Stimulated activated naive B cell treated with anti-CD40 and anti-IgM and Interleukin-4, amounts not matched to agents 10 μg/mL and 1 μg/mL and 100 μg/mL, for 72 hours (primary cell): ENCODE measurements around the gene CLDN2.

Source experiments
- ATAC-seq, 2 donors: fragments of 150-1000 bp; cut with Tn5 transposase; replicated peaks; 2 replicates each; pipeline ENCODE4 v1.10.0; 2021; ENCODE audit warnings: moderate library complexity in 1 of 2
- DNase-seq: peaks from one replicate; pipeline ENCODE4 v3.0.0; 2021
- H3K27ac Mint-ChIP-seq: one replicate; pipeline ENCODE4 v1.8.0; 2022; ENCODE audit warnings: mild to moderate bottlenecking, mixed read lengths
- H3K27me3 Mint-ChIP-seq, 2 donors: one replicate each; pipeline ENCODE4 v1.8.0; 2022; ENCODE audit warnings: mixed read lengths in 2 of 2
- H3K36me3 Mint-ChIP-seq, 2 donors: one replicate each; pipeline ENCODE4 v1.8.0; 2022; ENCODE audit warnings: mixed read lengths in 2 of 2, mild to moderate bottlenecking in 1 of 2
- H3K4me1 Mint-ChIP-seq, 2 donors: one replicate each; pipeline ENCODE4 v1.8.0; 2022; ENCODE audit warnings: mixed read lengths in 2 of 2, mild to moderate bottlenecking in 1 of 2
- H3K4me3 Mint-ChIP-seq, 2 donors: one replicate each; pipeline ENCODE4 v1.8.0; 2022; ENCODE audit warnings: mild to moderate bottlenecking in 2 of 2, mixed read lengths in 2 of 2, moderate library complexity in 1 of 2
- H3K9me3 Mint-ChIP-seq, 2 donors: one replicate each; pipeline ENCODE4 v1.8.0; 2022; ENCODE audit warnings: mixed read lengths in 2 of 2, mild to moderate bottlenecking in 1 of 2

The CLDN2 gene

DNA sequence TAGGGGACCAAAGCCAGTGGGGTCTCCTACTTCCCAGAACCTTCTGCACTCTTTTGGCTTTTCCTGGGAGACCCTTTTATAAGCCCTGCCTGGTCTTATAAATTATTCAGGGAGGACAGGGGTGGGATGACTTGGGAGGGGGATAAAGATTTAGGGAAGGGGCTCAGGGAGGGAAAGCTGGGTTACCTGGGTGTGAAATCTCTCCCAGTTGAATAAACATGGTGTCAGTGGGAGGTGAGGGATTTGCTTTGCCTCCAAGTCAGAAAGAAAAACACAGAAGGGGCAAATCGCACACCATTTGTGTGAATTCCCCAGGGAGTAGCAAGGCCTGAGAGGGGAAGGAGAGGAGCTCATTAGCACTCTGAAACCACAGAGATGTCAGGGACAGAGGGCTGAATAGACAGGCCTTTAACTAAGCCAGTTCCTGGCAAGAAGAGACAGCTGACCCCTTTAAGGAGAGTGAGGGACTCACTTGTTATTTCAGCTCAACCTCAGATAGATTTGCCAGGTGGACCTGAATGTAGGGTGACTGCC lies 16.8 kb upstream of the CLDN2 start, which contains the start of gene RIPPLY1:
Gene RIPPLY1 (minus strand): TSS at position 51 of the 534 bp plus-strand sequence. CDS start 54 bp downstream, outside the sequence.
- peak in 1 of 2 donors; percentile 32 for ATAC-seq
- no peak for DNase-seq
- Mint-ChIP-seq H3K27ac (no peak within 1 kb of the TSS), H3K4me3 (no peak within 1 kb of the TSS), H3K4me1 (no peaks in the 10 kb centered on the region), H3K27me3 (peaks cover 0 to 4% of the 10 kb centered on the region in 2 donors), H3K9me3 (no peaks in the 10 kb centered on the region), H3K36me3 (no peaks in the 10 kb centered on the region)

DNA sequence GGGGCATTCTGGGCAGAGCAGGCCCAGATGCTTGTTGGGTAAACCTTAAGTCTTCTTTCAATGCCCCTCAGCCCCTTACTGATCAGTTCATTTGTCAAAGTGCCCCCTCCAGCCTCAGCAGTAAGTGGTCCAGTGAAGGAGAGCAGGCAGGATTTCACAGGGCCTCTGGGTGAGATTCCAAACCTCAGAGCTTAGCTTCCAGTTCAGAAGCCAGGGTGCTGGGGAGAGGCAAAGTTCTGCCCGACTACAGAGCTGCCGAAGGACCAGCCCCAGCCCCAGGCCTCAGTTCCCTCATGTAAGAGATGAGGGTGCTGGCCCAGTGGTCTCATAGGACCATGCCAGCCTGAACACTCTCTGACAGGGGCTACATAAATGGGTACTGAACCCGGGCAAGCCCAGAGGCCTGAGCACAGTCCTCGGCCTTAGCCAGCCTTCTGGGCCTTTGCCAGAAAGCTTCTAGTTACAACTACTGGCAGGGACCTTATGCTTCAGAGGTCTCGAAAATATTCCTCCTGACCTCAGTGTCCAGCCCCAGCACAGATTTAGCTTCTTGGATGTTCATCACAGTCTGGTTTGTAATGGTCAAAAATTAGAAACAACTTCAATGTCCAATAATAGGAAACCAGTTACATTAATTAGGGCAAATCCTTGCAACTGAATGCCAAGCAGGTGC lies 16.2 kb upstream of the CLDN2 start:
- no peak for ATAC-seq
- Mint-ChIP-seq H3K27me3 (peaks cover 0 to 4% of the 10 kb centered on the region in 2 donors), H3K9me3 (no peaks in the 10 kb centered on the region), H3K36me3 (no peaks in the 10 kb centered on the region), H3K27ac (no peak overlapping the region), H3K4me3 (no peak overlapping the region), H3K4me1 (no peaks in the 10 kb centered on the region)
- DNase-seq = no peak

DNA sequence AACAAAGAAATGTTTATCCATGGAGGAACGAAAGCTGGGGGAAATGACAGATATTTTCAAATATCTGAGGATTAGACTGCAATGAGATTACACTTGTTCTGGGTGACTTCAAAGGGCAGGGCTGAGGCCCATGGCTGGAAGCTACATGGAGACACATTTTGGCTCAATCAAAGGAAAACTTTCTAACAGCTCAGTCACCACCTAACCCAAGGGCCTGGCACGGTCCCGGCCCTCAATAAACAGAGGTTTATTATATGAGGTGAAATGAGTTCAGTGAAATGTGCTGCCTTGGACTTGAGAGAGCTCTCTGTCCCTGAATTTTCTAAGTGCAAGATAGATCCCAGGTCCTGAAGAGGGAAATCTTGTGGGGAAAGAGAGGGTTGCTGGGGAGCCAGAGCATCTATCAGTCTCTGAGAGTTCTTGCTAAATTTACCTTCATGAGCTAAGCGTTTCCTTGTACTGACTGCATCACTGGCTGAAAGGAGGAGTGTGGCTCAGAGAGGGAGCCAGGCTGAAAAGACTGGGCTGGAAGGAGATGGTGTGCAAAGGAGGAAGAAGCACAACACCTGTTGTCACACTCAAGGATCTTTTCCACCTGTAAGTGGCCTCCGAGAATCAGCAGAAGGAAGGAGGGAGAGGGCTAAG lies 15.0 kb upstream of the CLDN2 start:
- H3K36me3 Mint-ChIP-seq = no peaks in the 10 kb centered on the region
- peaks cover 0 to 4% of the 10 kb centered on the region in 2 donors for H3K27me3 Mint-ChIP-seq
- ATAC-seq = no peak

DNA sequence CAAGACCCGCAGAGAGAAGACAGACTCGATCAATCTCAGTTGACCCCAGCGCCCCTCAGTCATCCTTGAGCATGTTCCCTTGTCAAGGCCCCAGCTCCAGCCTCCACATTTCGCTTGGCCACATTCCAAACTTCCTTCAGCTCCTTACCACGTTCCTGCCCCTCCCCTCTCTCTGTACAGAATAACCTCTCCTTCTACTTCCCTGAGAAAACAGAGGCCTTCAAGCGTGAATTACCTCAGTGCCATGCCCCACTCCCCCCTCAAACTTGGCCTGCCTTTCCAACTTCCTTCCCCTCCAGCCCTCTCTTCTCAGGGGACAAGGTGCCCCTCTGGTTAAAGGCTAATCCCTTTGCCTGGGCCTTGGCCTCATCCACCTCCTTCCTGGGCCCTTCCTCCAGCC lies 13.8 kb upstream of the CLDN2 start:
- no peaks in the 10 kb centered on the region for H3K36me3 Mint-ChIP-seq
- H3K27ac Mint-ChIP-seq = no peak overlapping the region
- H3K4me3 Mint-ChIP-seq = no peak overlapping the region
- DNase-seq (no peak), ATAC-seq (no peak)
- no peaks in the 10 kb centered on the region for H3K9me3 Mint-ChIP-seq
- no peaks in the 10 kb centered on the region for H3K4me1 Mint-ChIP-seq
- H3K27me3 Mint-ChIP-seq = peaks cover 2 to 4% of the 10 kb centered on the region in 2 donors

More for the DNA sequence above, 15.0 kb upstream of the CLDN2 start:
- H3K9me3 Mint-ChIP-seq = no peaks in the 10 kb centered on the region
- H3K4me1 Mint-ChIP-seq = no peaks in the 10 kb centered on the region
- no peak for DNase-seq
- no peak overlapping the region for H3K4me3 Mint-ChIP-seq
- H3K27ac Mint-ChIP-seq = no peak overlapping the region

DNA sequence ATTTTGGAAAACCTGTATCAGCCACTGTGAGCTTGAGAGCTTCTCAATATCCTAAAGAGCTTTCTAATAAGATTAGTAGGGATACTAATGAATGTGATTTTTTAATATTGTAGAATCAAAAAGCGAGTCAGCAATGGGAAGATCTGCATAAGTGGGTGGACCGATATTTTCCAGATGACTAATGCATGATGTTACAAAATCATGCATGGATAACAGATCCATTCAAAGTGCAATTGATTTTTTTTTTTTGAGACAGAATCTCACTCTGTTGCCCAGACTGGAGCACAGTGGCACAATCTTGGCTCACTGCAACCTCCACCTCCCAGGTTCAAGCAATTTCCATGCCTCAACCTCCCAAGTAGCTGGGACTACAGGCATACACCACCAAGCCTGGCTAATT lies 7.3 kb upstream of the CLDN2 start:
- H3K9me3 Mint-ChIP-seq = no peaks in the 10 kb centered on the region
- H3K27me3 Mint-ChIP-seq = peaks cover 18 to 29% of the 10 kb centered on the region in 2 donors
- no peak overlapping the region for H3K27ac Mint-ChIP-seq
- H3K4me1 Mint-ChIP-seq = no peaks in the 10 kb centered on the region
- DNase-seq = no peak
- no peak overlapping the region for H3K4me3 Mint-ChIP-seq
- no peak for ATAC-seq
- no peaks in the 10 kb centered on the region for H3K36me3 Mint-ChIP-seq

DNA sequence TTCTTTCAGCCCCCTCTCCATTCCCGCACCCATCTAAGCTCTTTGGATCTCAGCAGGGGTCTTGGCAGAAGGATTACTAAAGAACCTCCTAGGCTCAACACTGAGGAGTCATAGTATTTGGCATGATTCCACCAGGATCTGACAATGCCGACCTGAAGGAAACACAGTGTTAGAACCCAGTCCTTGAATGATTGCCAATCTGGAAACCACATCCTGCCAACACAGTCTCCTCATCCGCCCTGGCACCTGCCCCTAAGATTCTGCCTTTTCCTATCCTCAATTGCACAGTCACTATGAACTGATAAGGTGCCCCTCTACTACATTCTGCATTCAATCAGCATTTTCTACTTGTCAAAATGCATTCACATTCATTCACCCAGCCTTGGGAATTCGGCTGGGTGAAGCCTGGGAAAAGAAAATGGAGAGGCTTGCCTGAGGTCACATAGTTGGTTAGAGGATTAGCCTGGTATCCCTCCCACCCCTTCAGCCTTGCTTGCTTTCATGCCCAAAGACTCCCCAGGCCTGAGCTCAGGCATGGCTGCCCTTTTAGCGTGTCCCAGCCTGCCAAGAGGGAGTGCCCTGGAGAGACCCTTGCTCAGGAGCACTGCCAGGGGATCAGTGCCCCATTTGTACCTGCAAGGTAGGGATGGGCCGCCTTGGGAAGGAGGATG lies 2.2 kb upstream of the CLDN2 start:
- Mint-ChIP-seq H3K27ac (no peak overlapping the region), H3K9me3 (no peaks in the 10 kb centered on the region)

DNA sequence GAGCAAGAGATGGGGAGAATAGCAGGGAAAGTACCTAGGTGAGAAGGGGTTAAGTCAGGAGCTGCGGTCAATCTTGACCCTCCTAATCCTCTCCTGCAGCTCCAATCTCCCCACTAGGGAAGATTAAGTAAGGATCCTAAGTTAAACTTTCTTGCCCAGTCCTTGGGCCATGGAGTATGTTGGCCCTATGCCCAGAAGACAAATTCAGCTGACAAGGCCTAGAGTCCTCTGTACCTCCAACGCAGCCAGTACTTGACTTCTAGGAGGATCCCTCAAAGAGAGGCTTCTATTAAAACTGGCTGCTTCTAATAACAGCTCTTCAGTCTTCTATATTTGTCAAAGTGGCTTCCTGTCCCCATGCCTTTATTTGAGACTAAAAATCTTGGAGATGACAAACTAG lies 1.4 kb downstream of the CLDN2 start:
- no peaks in the 10 kb centered on the region for H3K4me1 Mint-ChIP-seq
- H3K4me3 Mint-ChIP-seq = no peak overlapping the region
- H3K36me3 Mint-ChIP-seq = no peaks in the 10 kb centered on the region
- DNase-seq (no peak), ATAC-seq (no peak)
- H3K27me3 Mint-ChIP-seq = peaks cover 6 to 9% of the 10 kb centered on the region in 2 donors
- no peak overlapping the region for H3K27ac Mint-ChIP-seq
- no peaks in the 10 kb centered on the region for H3K9me3 Mint-ChIP-seq

More for the DNA sequence above, 2.2 kb upstream of the CLDN2 start:
- H3K36me3 Mint-ChIP-seq = no peaks in the 10 kb centered on the region
- DNase-seq = no peak
- ATAC-seq = no peak
- peaks cover 18 to 21% of the 10 kb centered on the region in 2 donors for H3K27me3 Mint-ChIP-seq
- no peaks in the 10 kb centered on the region for H3K4me1 Mint-ChIP-seq
- no peak overlapping the region for H3K4me3 Mint-ChIP-seq

DNA sequence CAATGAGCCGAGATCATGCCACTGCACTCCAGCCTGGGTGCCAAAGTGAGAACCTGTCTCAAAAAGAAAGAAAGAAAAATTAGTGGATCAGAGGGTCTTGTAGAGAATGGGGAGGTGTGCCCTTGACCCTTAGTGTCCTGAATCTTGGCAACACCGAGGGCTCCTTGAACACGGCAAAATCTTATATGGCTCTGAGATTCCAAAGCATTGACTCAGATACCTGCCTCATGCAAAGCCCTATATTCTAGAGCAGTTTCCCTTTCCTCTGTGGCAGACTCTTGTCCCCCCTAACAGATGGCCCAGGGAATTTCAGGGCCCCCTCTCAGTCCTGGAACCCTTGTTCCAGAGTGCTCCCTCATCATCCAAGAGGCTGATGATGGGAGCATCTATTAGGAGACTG lies 6.8 kb downstream of the CLDN2 start:
- Mint-ChIP-seq H3K9me3 (no peaks in the 10 kb centered on the region), H3K36me3 (no peaks in the 10 kb centered on the region), H3K27me3 (no peaks in the 10 kb centered on the region), H3K4me3 (no peak overlapping the region), H3K4me1 (no peaks in the 10 kb centered on the region), H3K27ac (no peak overlapping the region)
- no peak for DNase-seq
- ATAC-seq = no peak

DNA sequence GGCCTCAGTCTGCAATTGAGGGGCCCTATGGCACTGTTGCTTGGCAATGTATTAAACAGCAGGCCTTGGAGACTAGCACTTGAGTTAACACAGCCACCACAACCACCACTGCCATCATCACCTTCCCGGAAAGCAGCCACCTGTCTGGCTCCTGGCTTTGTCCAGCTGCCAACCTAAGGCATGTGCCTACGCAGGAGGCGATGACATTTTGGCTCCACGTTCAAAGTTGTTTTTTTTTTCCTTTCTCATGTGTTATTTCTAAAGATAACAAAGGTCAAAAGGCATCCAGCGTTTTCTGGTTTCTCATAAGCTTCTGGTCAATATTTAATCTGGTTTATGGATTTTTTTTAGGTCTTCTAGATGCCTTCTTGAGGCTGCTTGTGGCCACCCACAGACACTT lies 7.5 kb downstream of the CLDN2 start:
- Mint-ChIP-seq H3K36me3 (no peaks in the 10 kb centered on the region), H3K27me3 (no peaks in the 10 kb centered on the region), H3K4me3 (no peak overlapping the region), H3K9me3 (no peaks in the 10 kb centered on the region), H3K4me1 (no peaks in the 10 kb centered on the region), H3K27ac (no peak overlapping the region)
- DNase-seq = no peak
- no peak for ATAC-seq

DNA sequence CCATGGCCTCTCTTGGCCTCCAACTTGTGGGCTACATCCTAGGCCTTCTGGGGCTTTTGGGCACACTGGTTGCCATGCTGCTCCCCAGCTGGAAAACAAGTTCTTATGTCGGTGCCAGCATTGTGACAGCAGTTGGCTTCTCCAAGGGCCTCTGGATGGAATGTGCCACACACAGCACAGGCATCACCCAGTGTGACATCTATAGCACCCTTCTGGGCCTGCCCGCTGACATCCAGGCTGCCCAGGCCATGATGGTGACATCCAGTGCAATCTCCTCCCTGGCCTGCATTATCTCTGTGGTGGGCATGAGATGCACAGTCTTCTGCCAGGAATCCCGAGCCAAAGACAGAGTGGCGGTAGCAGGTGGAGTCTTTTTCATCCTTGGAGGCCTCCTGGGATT lies 8.0 kb downstream of the CLDN2 start:
- Mint-ChIP-seq H3K36me3 (no peaks in the 10 kb centered on the region), H3K4me3 (no peak overlapping the region)

DNA sequence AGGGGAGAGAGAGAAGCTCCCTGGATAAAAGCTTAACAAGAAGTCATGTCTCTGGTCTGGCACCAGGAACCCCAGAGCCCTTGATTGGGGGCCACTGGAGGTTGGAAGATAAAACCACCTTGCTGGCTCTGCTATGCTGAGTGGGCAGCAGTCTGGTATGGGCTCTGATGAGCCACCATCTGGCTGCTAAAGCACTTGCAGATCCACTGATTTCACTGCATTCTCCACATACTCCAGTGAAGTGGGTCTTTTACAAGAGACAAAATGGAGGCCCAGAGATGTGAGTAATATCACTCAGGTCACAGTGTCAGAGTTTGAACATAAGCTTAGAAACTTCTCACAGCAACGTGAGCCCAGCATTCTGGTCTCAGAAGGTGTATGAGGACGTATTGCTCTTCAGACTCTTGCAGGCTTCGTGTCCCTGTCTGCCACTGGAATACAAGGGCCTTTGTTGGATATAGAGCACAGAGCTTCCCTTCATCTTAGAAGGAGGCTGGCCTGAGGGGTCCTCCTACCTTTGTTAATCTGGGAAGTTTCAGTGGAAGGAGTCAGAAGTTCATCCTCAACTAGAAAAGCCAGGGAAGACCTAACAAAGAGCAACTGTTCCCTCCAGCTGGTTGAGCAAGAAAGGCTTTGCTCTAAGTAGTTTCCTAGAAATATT lies 11.8 kb downstream of the CLDN2 start:
- H3K36me3 Mint-ChIP-seq = no peaks in the 10 kb centered on the region
- no peak overlapping the region for H3K4me3 Mint-ChIP-seq
- no peaks in the 10 kb centered on the region for H3K9me3 Mint-ChIP-seq
- DNase-seq = no peak
- no peaks in the 10 kb centered on the region for H3K27me3 Mint-ChIP-seq
- H3K27ac Mint-ChIP-seq = no peak overlapping the region
- no peak for ATAC-seq
- H3K4me1 Mint-ChIP-seq = no peaks in the 10 kb centered on the region

More for the DNA sequence above, 8.0 kb downstream of the CLDN2 start:
- H3K27ac Mint-ChIP-seq = no peak overlapping the region
- no peaks in the 10 kb centered on the region for H3K27me3 Mint-ChIP-seq
- H3K9me3 Mint-ChIP-seq = no peaks in the 10 kb centered on the region
- no peak for ATAC-seq
- DNase-seq = no peak
- no peaks in the 10 kb centered on the region for H3K4me1 Mint-ChIP-seq

DNA sequence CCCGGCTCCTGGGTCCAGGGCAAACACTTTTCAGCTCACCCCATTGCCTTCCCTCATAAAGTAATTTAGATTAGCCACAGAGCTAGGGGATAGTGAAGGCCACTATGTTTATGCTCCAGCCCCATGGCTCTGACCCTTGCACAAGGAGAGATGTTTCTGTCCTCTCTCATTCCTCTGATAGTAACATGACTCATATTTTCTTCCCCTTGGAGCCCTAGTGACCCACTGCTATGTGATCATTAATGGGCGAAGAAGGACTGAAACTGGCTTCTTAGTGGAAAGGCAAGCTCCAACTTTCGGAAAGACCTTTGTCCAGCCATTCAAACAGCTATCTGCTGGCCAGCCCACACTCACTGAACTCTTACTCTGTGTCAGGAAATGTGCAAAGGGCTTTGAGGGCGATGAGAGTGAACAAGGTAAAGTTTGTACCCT lies 12.3 kb downstream of the CLDN2 start:
- Mint-ChIP-seq H3K4me3 (no peak overlapping the region), H3K9me3 (no peaks in the 10 kb centered on the region), H3K4me1 (no peaks in the 10 kb centered on the region), H3K27ac (no peak overlapping the region), H3K36me3 (no peaks in the 10 kb centered on the region), H3K27me3 (no peaks in the 10 kb centered on the region)
- no peak for DNase-seq
- no peak for ATAC-seq

DNA sequence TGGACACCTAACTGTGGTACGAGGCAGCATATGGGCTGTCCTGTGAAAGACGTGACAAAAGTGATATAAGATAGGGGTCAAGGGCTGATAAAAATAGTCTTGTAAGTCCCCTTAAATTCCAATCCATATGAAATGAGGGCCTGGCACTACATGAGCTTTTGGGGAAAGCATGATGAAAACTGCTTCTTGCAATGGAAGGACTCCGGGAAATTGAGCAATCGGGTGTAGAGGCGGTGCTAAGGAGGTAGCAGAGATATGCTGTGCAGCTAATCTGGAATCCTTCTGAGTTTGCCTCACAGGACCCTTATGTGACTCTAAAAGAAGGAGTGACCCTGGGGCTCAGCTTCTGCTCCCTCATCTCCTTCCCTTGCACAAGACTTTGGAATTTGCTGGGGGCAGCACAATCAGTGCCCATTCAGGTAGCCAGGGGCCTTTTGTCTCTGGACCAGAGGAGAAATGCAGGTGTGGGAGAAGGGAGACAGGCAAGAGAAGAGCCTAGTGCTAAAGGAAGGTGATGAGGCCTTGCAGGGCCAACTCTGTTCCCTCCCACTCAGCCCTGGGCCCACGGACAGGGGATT lies 12.8 kb downstream of the CLDN2 start:
- no peak overlapping the region for H3K27ac Mint-ChIP-seq
- no peaks in the 10 kb centered on the region for H3K36me3 Mint-ChIP-seq
- H3K4me1 Mint-ChIP-seq = no peaks in the 10 kb centered on the region
- H3K4me3 Mint-ChIP-seq = no peak overlapping the region
- H3K9me3 Mint-ChIP-seq = no peaks in the 10 kb centered on the region
- no peaks in the 10 kb centered on the region for H3K27me3 Mint-ChIP-seq
- no peak for ATAC-seq
- no peak for DNase-seq

DNA sequence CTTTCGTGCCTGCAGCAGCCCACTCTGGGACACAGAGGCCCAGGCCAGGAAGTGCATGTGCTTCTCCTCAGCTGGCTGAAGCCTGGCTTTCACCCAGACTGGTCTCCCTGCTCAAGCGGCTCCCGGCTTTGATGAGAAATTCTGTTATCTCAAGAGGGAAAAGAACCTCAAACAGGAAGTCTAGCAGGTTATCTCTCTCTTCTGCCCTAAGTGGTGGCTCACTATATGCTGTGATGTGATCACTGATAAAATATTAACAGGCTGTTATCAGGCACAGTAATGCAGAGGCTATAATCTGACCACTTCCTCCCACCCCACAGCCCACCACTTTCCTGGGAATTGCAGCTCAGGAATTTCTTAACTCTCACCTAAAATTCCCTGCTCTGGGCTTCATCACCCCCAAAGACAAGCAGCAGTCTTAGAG lies 13.3 kb downstream of the CLDN2 start:
- DNase-seq (no peak), ATAC-seq (no peak)
- no peak overlapping the region for H3K27ac Mint-ChIP-seq
- no peak overlapping the region for H3K4me3 Mint-ChIP-seq
- H3K27me3 Mint-ChIP-seq = no peaks in the 10 kb centered on the region
- H3K9me3 Mint-ChIP-seq = no peaks in the 10 kb centered on the region
- H3K4me1 Mint-ChIP-seq = no peaks in the 10 kb centered on the region
- no peaks in the 10 kb centered on the region for H3K36me3 Mint-ChIP-seq
